Epithelial cell of prostate (primary cell): Measurements from ENCODE around the gene RB1.

Experiments used
- DNase-seq: peaks from one replicate; pipeline ENCODE4 v3.0.0-alpha.2; 2011; ENCODE audit warnings: low read depth, low spot score
- H3K27ac ChIP-seq: fragments of 450-650 bp; 2 replicates; pipeline ENCODE4 v1.5.1; 2017; ENCODE audit warnings: mild to moderate bottlenecking

Gene RB1

GRCh38 chr13:48488995-48489394 is 185.4 kb downstream of the RB1 start:
- no peak for DNase-seq
- H3K27ac ChIP-seq: no peak overlapping the region

- no peak for DNase-seq
- peak overlapping the region; percentile 7 for H3K27ac ChIP-seq
Measured at GRCh38 chr13:48489666-48490065, 186.1 kb downstream of the RB1 start.

- DNase-seq: no peak
- peak overlapping the region; percentile 7 for H3K27ac ChIP-seq
Measured at GRCh38 chr13:48490241-48490640, 186.7 kb downstream of the RB1 start.

GRCh38 chr13:48491423-48492095 is 188.0 kb downstream of the RB1 start:
- no peak overlapping the region for H3K27ac ChIP-seq
- no peak for DNase-seq

GRCh38 chr13:48492096-48492440 is 188.5 kb downstream of the RB1 start:
- no peak for DNase-seq
- no peak overlapping the region for H3K27ac ChIP-seq

GRCh38 chr13:48492470-48493065 is 189.0 kb downstream of the RB1 start:
- no peak for DNase-seq
- no peak overlapping the region for H3K27ac ChIP-seq

- H3K27ac ChIP-seq: no peak overlapping the region
Measured at GRCh38 chr13:48493066-48493765, 189.7 kb downstream of the RB1 start.

GRCh38 chr13:48493851-48494250 is 190.3 kb downstream of the RB1 start:
- no peak for DNase-seq
- H3K27ac ChIP-seq: no peak overlapping the region

More at GRCh38 chr13:48493066-48493765, 189.7 kb downstream of the RB1 start:
- no peak for DNase-seq

- H3K27ac ChIP-seq: no peak overlapping the region
- DNase-seq: no peak
Measured at GRCh38 chr13:48494874-48495273, 191.3 kb downstream of the RB1 start.

GRCh38 chr13:48496271-48497161 is 193.0 kb downstream of the RB1 start:
- no peak for DNase-seq
- H3K27ac ChIP-seq: no peak overlapping the region

- H3K27ac ChIP-seq: no peak overlapping the region
- no peak for DNase-seq
Measured at GRCh38 chr13:48497669-48498068, 194.1 kb downstream of the RB1 start.

- peak; percentile 76 for DNase-seq
- H3K27ac ChIP-seq: peak overlapping the region; percentile 54
Measured at GRCh38 chr13:48500652-48501197, 197.2 kb downstream of the RB1 start.

GRCh38 chr13:48501705-48502104 is 198.2 kb downstream of the RB1 start:
- H3K27ac ChIP-seq: peak overlapping the region; percentile 54

GRCh38 chr13:48502601-48503319 is 199.2 kb downstream of the RB1 start:
- DNase-seq: no peak
- H3K27ac ChIP-seq: no peak overlapping the region

More at GRCh38 chr13:48501705-48502104, 198.2 kb downstream of the RB1 start:
- no peak for DNase-seq

- peak overlapping the region; percentile 95 for H3K27ac ChIP-seq
- DNase-seq: no peak
Measured at GRCh38 chr13:48504606-48505005, 201.1 kb downstream of the RB1 start.

GRCh38 chr13:48505012-48505411 is 201.5 kb downstream of the RB1 start:
- H3K27ac ChIP-seq: peak overlapping the region; percentile 95
- DNase-seq: no peak

- H3K27ac ChIP-seq: peak overlapping the region; percentile 95
- DNase-seq: peak; percentile 56
Measured at GRCh38 chr13:48505597-48506091, 202.1 kb downstream of the RB1 start.

GRCh38 chr13:48506092-48506701 is 202.6 kb downstream of the RB1 start:
- H3K27ac ChIP-seq: peak overlapping the region; percentile 95
- no peak for DNase-seq

GRCh38 chr13:48507021-48507420 is 203.5 kb downstream of the RB1 start:
- peak; percentile 77 for DNase-seq
- peak overlapping the region; percentile 95 for H3K27ac ChIP-seq
